ENCODE results near the gene ANAPC16. TPM values are rescaled to one million over a fixed set of nuclear protein-coding genes. Genes with fewer than 3 reads are reported as not detected.
"Not testable (repeated sequence)": the region's sequence is repeated elsewhere in the genome, so short reads cannot be mapped to it uniquely, and the experiment has no call there.

The ANAPC16 gene
- total RNA-seq, 1 experiment from 2014 or later = 280 TPM

DNA sequence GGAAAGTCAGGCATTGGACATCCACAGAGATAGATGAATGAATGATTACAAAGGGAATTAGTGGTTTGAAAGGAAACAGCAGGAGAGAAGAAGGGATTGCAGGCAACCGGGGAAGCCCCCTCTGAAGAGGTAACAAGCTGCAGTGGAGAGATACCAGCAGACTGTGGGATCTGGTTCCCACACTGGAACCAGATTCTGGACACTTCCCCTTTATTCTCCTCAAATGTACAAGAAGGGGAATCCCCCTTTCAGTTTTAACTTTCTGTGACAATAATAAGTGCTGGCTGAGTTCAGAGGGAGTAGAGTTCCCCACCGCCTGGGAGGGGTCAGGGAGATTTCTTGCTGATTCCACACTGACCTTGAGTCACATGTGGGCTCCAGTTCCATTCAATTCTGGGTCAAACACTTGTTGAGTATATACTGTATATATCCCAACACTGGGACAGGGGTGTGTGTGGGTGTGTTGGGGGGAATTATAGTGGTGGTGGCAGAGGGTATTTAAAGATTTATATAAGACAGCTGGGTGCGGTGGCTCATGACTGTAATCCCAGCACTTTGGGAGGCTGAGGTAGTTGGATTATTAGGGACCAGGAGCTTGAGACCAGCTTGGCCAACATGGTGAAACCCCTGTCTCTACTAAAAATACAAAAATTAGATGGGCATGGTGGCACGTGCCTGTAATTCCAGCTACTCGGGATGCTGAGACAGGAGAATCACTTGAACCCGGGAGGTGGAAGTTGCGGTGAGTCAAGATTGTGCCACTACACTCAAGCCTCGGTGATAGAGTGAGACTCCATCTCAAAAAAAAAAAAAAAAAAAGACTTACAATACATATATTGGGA, 41.5 kb downstream of the ANAPC16 start:
- in situ Hi-C loops (cut with HindIII; ENCODE audit: low pct_unique_long_range_greater_than_20kb, low sequenced_read_pairs) = no loop called here
- DNase-seq (ENCODE audit: low read depth) = peak; percentile 36

DNA sequence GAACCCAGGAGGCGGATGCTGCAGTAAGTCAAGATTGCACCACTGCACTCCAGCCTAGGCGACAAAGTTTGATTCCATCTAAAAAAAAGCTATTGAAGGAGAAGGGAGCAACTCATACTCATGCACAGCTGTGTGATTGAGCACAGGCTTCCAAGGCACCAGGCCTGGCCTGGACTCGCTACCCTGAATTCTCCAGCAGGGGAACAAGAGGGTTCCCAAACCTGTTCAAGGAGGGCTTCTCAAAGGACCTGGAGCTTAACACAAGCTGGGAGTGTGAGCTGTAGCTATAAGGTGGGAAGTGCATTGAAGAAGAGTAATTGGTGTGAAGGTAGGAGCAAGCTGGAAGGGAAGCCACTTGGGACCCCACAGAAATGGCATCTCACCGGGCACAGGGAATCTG, 42.8 kb downstream of the ANAPC16 start:
- DNase-seq (ENCODE audit: low read depth) = no peak
- in situ Hi-C loops (cut with HindIII; ENCODE audit: low pct_unique_long_range_greater_than_20kb, low sequenced_read_pairs) = no loop called here

DNA sequence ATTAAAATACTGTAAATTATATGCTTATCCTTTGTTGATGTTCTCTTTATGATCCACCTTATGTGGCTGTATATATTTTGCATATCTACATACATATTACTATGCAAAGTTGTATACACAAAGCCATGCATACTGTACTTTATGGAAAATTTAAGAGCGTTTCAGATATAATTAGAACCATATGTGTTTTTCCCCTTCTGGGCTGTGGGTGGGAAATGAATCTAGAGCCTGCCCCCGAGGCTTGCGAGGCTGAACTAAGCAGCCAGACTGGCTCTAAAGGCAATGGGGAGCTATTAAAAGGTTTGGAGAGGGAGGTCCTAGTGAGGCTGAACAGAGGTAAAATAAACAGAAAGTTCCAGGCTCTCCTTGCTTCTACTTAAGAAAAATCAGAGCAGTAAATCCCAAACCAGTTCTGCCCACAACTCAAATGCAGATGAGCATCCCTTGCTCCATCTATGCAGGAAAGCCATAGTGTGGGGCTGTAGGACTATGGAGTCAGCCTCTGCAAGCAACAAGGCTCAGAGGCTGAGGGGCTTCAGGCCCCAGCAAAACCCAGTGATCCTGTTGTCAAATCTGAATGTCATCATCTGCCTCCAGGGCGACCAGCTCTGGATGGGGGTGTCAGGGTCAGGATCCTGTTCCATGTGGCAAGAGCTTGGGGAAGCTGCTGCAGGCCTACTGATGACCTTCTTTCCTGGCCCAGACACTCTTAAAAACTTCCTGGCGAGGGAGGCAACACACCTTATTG, 43.9 kb downstream of the ANAPC16 start:
- in situ Hi-C loops (cut with HindIII; ENCODE audit: low pct_unique_long_range_greater_than_20kb, low sequenced_read_pairs) = no loop called here
- no peak for DNase-seq (ENCODE audit: low read depth)

- in situ Hi-C loops (cut with HindIII; ENCODE audit: low pct_unique_long_range_greater_than_20kb, low sequenced_read_pairs) = no loop called here
- peak; percentile 92 for DNase-seq (ENCODE audit: low read depth)
These were observed 44.6 kb downstream of the ANAPC16 start for GRCh38 chr10:72260239-72260975.

DNA sequence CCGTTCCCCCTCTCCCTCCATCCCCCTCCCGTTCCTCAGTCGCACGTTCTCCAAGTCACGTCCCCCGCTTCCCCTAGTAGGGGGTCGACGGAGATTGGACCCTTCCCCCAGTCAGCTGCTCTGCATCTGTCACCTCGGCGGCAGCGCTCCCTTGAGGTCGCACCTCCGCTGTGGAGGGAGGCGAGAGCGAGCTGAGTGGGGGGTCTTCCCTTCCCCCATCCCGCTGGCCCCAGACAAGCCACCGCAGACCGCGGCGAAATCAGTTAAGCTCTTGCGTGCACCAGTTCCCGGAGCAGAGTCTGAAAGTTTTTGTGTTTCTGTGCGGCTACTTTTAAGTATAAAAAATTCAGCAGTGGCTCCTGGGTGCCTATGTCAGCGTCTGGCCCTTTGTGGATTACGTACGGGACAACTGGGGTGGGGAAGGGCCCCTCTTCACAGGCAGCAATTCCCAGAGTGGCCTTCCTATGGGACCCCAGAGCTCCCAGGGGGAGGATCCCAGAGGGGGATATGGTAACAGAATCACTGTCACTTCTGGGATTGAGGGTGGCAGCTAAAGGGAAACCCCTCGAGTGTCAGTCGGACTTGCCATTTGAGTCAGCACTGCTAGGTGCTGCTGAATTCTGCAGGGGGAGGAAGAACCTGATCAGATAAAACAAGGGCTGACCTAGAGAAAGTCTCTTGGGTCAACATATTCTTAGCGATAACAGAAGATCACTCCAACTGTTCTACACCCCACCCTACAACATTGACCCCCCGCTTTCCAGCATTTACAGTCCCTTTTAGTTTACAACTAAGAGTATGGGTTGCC, 45.4 kb downstream of the ANAPC16 start:
- peak; percentile 73 for DNase-seq (ENCODE audit: low read depth)
- in situ Hi-C loops (cut with HindIII; ENCODE audit: low pct_unique_long_range_greater_than_20kb, low sequenced_read_pairs) = no loop called here

DNA sequence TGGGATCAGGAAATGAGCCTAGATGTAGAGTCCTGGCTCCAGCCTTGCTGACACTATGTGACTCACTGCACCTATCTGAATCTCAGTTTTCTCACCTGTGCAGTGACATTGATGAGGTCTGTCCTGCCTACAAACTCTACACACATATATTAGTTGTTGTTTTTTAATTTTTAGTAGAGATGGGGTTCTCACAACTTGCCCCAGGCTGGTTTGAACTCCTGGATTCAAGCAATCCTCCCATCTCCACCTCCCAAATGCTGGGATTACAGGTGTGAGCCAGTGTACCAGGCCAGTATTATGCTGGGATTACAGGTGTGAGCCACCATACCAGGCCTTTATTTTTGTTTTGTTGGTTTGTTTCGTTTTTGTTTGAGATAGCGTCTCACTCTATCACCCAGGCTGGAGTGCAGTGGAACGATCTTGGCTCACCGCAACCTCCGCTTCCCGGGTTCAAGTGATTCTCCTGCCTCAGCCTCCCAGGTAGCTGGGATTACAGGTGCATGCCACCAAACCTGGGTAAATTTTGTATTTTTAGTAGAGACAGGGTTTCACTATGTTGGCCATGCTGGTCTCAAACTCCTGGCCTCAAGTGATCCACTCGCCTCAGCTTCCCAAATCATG, 46.1 kb downstream of the ANAPC16 start:
- no peak for DNase-seq (ENCODE audit: low read depth)
- in situ Hi-C loops (cut with HindIII; ENCODE audit: low pct_unique_long_range_greater_than_20kb, low sequenced_read_pairs) = no loop called here

DNA sequence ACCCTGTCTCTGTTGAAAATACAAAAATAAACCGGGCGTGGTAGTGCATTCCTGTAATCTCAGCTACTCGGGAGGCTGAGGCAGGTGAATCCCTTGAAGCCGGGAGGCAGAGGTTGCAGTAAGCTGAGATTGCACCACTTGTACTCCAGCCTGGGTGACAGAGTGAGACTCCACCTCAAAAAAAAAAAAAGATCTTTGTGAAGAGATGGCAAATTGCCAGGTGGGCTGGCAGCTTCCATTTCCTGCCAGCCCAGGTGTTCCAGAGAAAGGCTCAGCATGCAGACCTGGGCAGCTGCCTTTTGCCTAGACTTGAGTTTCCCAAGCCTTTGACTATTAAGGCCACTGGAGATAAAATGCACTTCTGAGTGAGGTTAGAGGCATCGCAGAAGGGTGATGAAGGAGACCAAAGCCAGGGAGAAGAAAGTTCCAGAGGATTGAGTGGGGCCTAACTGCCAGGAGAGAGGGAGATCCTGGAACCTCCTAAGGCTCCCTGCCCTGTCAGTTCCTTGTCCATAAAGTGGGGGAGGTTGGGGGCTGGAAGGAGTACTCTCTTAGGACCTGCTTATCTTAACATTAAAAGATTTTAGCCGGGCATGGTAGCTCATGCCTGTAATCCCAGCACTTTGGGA, 47.9 kb downstream of the ANAPC16 start:
- peak; percentile 71 for DNase-seq (ENCODE audit: low read depth)
- in situ Hi-C loops (cut with HindIII; ENCODE audit: low pct_unique_long_range_greater_than_20kb, low sequenced_read_pairs) = no loop called here

GRCh38 chr10:72264536-72264935, 48.7 kb downstream of the ANAPC16 start:
- DNase-seq (ENCODE audit: low read depth) = no peak
- in situ Hi-C loops (cut with HindIII; ENCODE audit: low pct_unique_long_range_greater_than_20kb, low sequenced_read_pairs) = no loop called here

DNA sequence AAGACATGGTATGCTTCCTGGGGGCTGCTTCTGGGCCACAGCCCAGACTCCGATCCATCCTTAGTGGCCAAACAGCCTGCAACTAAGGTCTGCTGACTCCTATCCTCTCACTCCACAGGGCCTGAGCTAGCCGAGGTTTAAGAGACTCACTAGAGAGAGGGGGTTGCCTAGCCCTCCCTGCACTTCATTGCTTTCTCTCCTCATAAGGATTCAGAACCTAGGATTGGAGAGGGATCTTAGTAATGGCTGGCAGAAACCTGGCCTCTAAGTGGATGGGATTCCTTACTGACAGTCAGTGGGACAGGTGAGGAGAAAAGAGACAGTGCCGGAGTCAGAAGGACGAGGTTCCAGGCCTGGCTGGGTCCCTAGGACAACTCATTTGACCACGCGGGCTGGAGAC, 49.7 kb downstream of the ANAPC16 start:
- in situ Hi-C loops (cut with HindIII; ENCODE audit: low pct_unique_long_range_greater_than_20kb, low sequenced_read_pairs) = no loop called here
- no peak for DNase-seq (ENCODE audit: low read depth)

GRCh38 chr10:72265990-72266865, 50.4 kb downstream of the ANAPC16 start:
- DNase-seq (ENCODE audit: low read depth) = no peak
- in situ Hi-C loops (cut with HindIII; ENCODE audit: low pct_unique_long_range_greater_than_20kb, low sequenced_read_pairs) = no loop called here

DNA sequence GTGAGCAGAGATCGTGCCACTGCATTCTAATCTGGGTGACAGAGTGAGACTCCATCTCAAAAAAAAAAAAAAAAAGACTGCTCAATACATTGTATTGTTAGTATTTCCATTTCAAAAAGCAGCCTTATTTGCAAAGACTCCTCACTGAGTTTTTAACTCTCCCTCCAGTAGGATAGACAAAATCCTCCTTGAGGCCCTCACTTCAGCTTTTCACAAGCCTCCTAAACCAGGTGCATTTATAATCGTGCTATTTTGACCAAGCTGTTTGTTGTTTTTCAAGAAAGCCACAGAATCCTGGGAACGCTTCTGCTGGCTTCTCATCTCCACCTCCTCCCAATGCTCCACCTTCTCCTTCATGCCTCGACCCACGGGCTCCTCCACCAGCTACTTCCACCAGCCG, 51.6 kb downstream of the ANAPC16 start:
- in situ Hi-C loops (cut with HindIII; ENCODE audit: low pct_unique_long_range_greater_than_20kb, low sequenced_read_pairs) = no loop called here
- no peak for DNase-seq (ENCODE audit: low read depth)

- in situ Hi-C loops (cut with HindIII; ENCODE audit: low pct_unique_long_range_greater_than_20kb, low sequenced_read_pairs) = no loop called here
- DNase-seq (ENCODE audit: low read depth) = no peak
These were observed 52.1 kb downstream of the ANAPC16 start for GRCh38 chr10:72267819-72268399.

GRCh38 chr10:72268475-72269200, 52.8 kb downstream of the ANAPC16 start:
- DNase-seq (ENCODE audit: low read depth); in situ Hi-C loops (cut with HindIII; ENCODE audit: low pct_unique_long_range_greater_than_20kb, low sequenced_read_pairs): not testable (repeated sequence)

DNA sequence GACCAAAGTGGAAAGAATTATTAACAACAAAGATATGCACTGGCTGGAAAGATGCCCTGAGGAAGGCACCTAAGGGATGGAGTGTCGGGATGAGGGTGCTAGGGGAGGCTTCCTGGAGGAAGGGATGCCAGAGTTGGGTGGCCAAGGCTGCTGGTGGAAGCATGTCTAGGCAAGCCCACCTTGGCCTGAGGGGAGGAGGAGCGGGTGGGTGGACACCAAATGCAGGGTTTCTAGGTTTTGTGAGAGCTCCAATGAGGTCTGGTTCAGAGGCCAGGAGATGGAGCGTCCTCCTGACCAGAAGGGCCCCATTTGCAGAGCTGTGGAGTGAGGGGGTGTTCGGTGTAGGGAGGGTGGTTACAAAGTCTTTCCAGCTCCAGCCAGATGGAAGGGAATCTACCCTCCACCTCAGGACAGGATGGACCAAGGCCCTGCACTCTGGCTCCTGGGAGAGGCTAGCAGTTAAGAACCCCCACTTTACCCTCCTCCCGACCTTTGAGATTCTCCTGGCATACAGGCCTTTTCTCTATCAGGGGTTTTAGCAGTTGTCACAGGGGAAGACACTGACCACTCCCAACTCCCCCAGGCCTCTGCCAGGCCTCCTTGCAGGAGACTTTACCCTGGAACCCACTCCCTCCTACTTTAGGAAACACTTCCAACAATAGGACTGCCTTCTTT, 54.9 kb downstream of the ANAPC16 start:
- no peak for DNase-seq (ENCODE audit: low read depth)
- in situ Hi-C loops (cut with HindIII; ENCODE audit: low pct_unique_long_range_greater_than_20kb, low sequenced_read_pairs) = no loop called here

All from Caki2 (cell line).